HEK293 (cell line): ENCODE measurements around the gene MYH3.

ENCODE experiments used
- CTCF ChIP-seq: fragments of 450-650 bp; formaldehyde crosslinking; IDR thresholded peaks from 2 replicates; pipeline ENCODE4 v1.5.1; 2016; ENCODE audit warnings: missing biosample characterization, missing genetic modification characterization
- MYNN ChIP-seq: fragments of 450-650 bp; formaldehyde crosslinking; IDR thresholded peaks from 2 replicates; pipeline ENCODE4 v1.5.1; 2016; ENCODE audit warnings: missing biosample characterization, missing genetic modification characterization, borderline replicate concordance
- REST ChIP-seq: fragments of 450-650 bp; formaldehyde crosslinking; IDR thresholded peaks from 2 replicates; pipeline ENCODE4 v1.5.1; 2016; ENCODE audit warnings: missing biosample characterization, missing genetic modification characterization
- SP2 ChIP-seq: fragments of 450-650 bp; formaldehyde crosslinking; IDR thresholded peaks from 2 replicates; pipeline ENCODE4 v1.5.1; 2016; ENCODE audit warnings: missing biosample characterization, missing genetic modification characterization
- SP7 ChIP-seq: fragments of 450-650 bp; formaldehyde crosslinking; IDR thresholded peaks from 2 replicates; pipeline ENCODE4 v1.5.1; 2016; ENCODE audit warnings: missing biosample characterization, missing genetic modification characterization
- YY1 ChIP-seq: fragments of 450-650 bp; formaldehyde crosslinking; IDR thresholded peaks from 2 replicates; pipeline ENCODE4 v1.5.1; 2018; ENCODE audit warnings: missing biosample characterization, missing genetic modification characterization
- ZBTB20 ChIP-seq: fragments of 450-650 bp; formaldehyde crosslinking; IDR thresholded peaks from 2 replicates; pipeline ENCODE4 v1.5.1; 2016; ENCODE audit warnings: missing biosample characterization, missing genetic modification characterization
- ZBTB44 ChIP-seq: fragments of 450-650 bp; IDR thresholded peaks from 2 replicates; pipeline ENCODE4 v1.5.1; 2018; ENCODE audit warnings: missing biosample characterization, mild to moderate bottlenecking, missing genetic modification characterization
- ZNF311 ChIP-seq: fragments of 450-650 bp; formaldehyde crosslinking; IDR thresholded peaks from 2 replicates; pipeline ENCODE4 v1.5.1; 2017; ENCODE audit warnings: missing biosample characterization, missing genetic modification characterization, borderline replicate concordance
- ZNF623 ChIP-seq: fragments of 450-650 bp; formaldehyde crosslinking; IDR thresholded peaks from 2 replicates; pipeline ENCODE4 v1.5.1; 2016; ENCODE audit warnings: missing biosample characterization, missing genetic modification characterization
- ZNF639 ChIP-seq: fragments of 450-650 bp; formaldehyde crosslinking; IDR thresholded peaks from 2 replicates; pipeline ENCODE4 v1.5.1; 2016; ENCODE audit warnings: missing biosample characterization, missing genetic modification characterization
- ZNF692 ChIP-seq: fragments of 450-650 bp; formaldehyde crosslinking; IDR thresholded peaks from 2 replicates; pipeline ENCODE4 v1.5.1; 2016; ENCODE audit warnings: missing biosample characterization, missing genetic modification characterization
- ZNF792 ChIP-seq: fragments of 450-650 bp; formaldehyde crosslinking; IDR thresholded peaks from 2 replicates; pipeline ENCODE4 v1.5.1; 2016; ENCODE audit warnings: missing biosample characterization, missing genetic modification characterization

- TF ChIP-seq CTCF (no peak), YY1 (no peak), SP7 (no peak), ZNF792 (tag by site-specific recombination) (no peak), REST (tag by site-specific recombination) (no peak), ZBTB44 (tag by site-specific recombination) (no peak), MYNN (tag by site-specific recombination) (no peak), SP2 (tag by site-specific recombination) (no peak), ZBTB20 (tag by site-specific recombination) (no peak), ZNF311 (tag by site-specific recombination) (no peak), ZNF623 (tag by site-specific recombination) (no peak), ZNF639 (tag by site-specific recombination) (no peak), ZNF692 (tag by site-specific recombination) (no peak)
These were observed 51.8 kb downstream of the MYH3 start for GRCh38 chr17:10605221-10605783.
